Measurements from ENCODE around the gene GABRB2.
A peak's percentile ranks its signal among the peaks of the same experiment; 100 is the strongest.

GABRB2 gene

DNA sequence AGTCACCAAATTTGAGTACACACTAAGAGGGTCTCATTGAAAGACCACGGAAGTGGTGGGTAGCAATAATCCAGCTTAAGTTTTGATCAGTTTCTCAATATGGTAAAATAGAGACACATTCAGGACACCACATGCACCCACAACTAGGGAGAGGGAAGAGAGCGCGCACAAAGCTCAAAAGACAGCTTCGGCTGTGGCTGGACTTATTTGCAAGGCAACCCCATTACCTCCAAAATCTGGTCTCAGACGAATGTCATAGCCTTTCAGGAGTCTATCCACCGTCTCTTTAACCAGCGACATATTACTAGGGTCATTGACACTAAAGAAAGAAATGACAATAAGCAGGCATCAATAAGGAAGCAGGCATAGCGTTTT is 443 bp downstream of the GABRB2 start:
- Histone ChIP-seq H3K36me3 (no peaks in the 10 kb centered on the region), H3K27ac (no peak overlapping the region), H3K4me3 (ENCODE audit: low read depth, low read length) (no peak overlapping the region), H3K9me3 (ENCODE audit: severe bottlenecking) (peaks cover 3% of the 10 kb centered on the region), H3K27me3 (ENCODE audit: insufficient read depth, low read depth, severe bottlenecking) (peaks cover 69% of the 10 kb centered on the region)
- no peak for DNase-seq
- TF ChIP-seq, protein P1, sequence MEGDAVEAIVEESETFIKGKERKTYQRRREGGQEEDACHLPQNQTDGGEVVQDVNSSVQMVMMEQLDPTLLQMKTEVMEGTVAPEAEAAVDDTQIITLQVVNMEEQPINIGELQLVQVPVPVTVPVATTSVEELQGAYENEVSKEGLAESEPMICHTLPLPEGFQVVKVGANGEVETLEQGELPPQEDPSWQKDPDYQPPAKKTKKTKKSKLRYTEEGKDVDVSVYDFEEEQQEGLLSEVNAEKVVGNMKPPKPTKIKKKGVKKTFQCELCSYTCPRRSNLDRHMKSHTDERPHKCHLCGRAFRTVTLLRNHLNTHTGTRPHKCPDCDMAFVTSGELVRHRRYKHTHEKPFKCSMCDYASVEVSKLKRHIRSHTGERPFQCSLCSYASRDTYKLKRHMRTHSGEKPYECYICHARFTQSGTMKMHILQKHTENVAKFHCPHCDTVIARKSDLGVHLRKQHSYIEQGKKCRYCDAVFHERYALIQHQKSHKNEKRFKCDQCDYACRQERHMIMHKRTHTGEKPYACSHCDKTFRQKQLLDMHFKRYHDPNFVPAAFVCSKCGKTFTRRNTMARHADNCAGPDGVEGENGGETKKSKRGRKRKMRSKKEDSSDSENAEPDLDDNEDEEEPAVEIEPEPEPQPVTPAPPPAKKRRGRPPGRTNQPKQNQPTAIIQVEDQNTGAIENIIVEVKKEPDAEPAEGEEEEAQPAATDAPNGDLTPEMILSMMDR (IDR thresholded peaks at IDR 0.05; ENCODE audit: low read depth, low read length), result no peak

DNA sequence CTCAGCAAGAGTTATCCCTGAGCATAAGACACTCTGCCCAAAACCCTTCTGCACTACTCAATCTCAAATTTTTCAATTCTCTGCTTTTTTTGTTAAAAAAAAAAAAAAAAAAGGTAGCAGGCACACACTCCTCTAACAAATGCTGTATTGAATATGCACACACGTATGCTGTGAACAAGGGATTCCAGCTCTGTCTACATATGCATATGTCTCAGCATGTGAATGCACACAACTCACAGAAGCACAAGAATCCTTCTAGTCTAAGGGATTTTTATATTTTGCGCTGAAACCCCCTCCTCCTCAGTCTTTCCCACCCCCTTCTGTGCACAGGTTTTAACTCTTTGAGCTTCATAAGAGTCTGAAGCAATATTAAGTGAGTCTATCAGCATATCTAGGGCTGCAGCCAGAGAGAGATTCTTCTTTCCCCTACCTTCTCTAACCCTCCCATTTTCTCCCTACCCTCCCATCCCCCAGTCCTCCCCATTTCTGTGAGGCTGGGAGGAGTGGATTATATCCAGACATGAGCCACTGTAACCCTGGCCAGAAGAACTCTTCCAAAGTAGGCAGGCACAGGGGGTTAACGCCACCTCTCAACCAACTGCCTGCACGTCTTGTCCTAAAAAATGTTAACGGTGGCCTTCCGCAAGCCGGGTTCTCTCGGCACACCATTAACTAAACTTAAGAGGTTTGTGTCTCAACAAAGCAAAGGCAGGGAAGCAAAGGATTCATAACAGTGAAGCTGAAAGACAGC is 1.0 kb downstream of the GABRB2 start:
- Histone ChIP-seq H3K27me3 (ENCODE audit: insufficient read depth, low read depth, severe bottlenecking) (peaks cover 71% of the 10 kb centered on the region), H3K36me3 (no peaks in the 10 kb centered on the region), H3K27ac (no peak overlapping the region), H3K4me3 (ENCODE audit: low read depth, low read length) (no peak overlapping the region), H3K9me3 (ENCODE audit: severe bottlenecking) (peaks cover 3% of the 10 kb centered on the region)
- DNase-seq, result no peak
- TF ChIP-seq, protein P1 (IDR thresholded peaks at IDR 0.05; ENCODE audit: low read depth, low read length), result no peak

DNA sequence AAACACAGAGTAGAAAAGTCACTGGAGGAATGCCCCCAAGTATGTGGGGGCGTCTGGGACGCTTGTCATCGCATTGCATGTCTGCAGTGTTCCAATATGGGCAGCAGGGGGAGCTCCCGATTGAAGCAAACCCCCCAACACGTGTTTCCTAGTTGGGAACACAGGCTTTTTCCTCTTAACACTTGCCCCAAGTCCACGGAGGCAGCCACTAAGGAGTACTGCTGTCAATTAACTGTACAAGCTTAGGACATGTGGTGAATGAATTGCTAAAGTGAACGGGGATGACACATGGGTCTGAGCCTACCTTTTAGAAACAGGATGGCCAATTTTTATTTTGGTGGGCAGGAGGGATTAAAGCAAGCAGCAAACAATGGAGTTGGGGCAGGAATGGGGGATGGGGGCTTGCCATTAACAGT is 2.2 kb downstream of the GABRB2 start:
- Histone ChIP-seq H3K27ac (no peak overlapping the region), H3K9me3 (ENCODE audit: severe bottlenecking) (peaks cover 3% of the 10 kb centered on the region), H3K27me3 (ENCODE audit: insufficient read depth, low read depth, severe bottlenecking) (peaks cover 71% of the 10 kb centered on the region), H3K36me3 (no peaks in the 10 kb centered on the region), H3K4me3 (ENCODE audit: low read depth, low read length) (no peak overlapping the region)
- TF ChIP-seq, protein P1 (IDR thresholded peaks at IDR 0.05; ENCODE audit: low read depth, low read length), result peak; percentile 85
- peak; percentile 44 for DNase-seq

DNA sequence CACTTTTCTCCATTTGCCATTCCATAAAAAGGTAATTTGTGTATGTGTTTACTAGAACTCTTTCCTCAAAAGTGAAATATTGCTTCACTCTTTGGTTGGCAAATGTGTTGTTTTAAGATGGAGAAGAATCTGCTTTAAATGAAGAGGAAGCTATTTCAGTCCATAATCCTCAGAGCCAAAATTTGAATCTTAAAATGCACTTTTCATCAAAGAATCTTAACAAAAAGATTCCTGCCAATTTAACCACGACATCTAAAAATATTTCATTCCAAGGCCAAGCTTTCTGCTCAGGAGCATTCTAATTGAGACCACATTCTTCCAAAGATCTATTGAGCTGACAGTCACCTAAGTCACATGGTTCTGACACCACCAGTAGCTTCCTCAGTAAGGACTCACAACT is 7.5 kb downstream of the GABRB2 start:
- TF ChIP-seq, protein P1 (IDR thresholded peaks at IDR 0.05; ENCODE audit: low read depth, low read length), result no peak
- Histone ChIP-seq H3K27me3 (ENCODE audit: insufficient read depth, low read depth, severe bottlenecking) (peaks cover 65% of the 10 kb centered on the region), H3K27ac (no peak overlapping the region)

DNA sequence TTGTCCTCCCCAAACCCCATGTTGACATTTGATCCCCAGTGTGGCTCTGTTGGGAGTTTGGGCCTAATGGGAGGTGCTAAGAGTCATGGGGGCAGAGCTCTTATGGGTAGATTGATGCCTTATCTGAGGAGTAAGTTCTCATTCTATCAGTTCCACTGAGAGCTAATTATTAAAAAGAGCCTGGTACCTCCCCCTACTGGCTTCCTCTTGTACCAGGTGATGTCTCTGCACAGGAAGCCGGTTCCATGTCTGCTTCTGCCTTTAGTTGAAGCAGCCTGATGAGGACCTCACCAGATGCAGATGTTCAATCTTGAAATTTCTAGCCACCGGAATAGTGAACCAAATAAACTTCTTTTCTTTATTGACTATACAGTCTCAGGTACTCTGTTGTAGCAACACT is 10.8 kb downstream of the GABRB2 start:
- TF ChIP-seq, protein P1 (IDR thresholded peaks at IDR 0.05; ENCODE audit: low read depth, low read length), result no peak
- H3K27ac ChIP-seq, result no peak overlapping the region
- no peak for DNase-seq
- no peaks in the 10 kb centered on the region for H3K36me3 ChIP-seq
- H3K4me3 ChIP-seq (ENCODE audit: low read depth, low read length), result no peak overlapping the region
- no peaks in the 10 kb centered on the region for H3K9me3 ChIP-seq (ENCODE audit: severe bottlenecking)
- H3K27me3 ChIP-seq (ENCODE audit: insufficient read depth, low read depth, severe bottlenecking), result peaks cover 58% of the 10 kb centered on the region

More for the DNA sequence above, 7.5 kb downstream of the GABRB2 start:
- H3K4me3 ChIP-seq (ENCODE audit: low read depth, low read length), result no peak overlapping the region
- H3K36me3 ChIP-seq, result no peaks in the 10 kb centered on the region
- H3K9me3 ChIP-seq (ENCODE audit: severe bottlenecking), result no peaks in the 10 kb centered on the region
- no peak for DNase-seq

DNA sequence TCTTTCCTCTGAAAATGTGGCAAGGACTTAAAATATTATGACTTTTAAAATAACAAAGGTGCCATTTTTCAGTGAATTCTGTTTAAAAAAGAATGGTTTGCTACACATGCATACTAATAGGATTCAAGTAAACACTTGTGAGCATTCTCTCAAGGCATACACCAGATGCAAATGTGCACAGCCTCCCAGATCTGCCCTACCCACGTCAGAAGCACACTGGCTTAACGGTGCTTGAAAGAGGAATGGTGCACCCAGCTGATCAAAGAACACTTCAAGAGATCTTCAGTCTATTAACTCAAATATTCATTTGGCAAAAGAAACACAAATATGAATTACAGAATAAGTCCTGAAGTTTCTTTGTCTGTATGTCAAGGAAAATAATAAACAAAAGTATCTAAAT is 15.8 kb downstream of the GABRB2 start:
- Histone ChIP-seq H3K4me3 (ENCODE audit: low read depth, low read length) (no peak overlapping the region), H3K27ac (no peak overlapping the region), H3K36me3 (no peaks in the 10 kb centered on the region), H3K9me3 (ENCODE audit: severe bottlenecking) (no peaks in the 10 kb centered on the region), H3K27me3 (ENCODE audit: insufficient read depth, low read depth, severe bottlenecking) (peaks cover 42% of the 10 kb centered on the region)
- TF ChIP-seq, protein P1 (IDR thresholded peaks at IDR 0.05; ENCODE audit: low read depth, low read length), result no peak
- DNase-seq, result no peak
